HG03521 (cell line): ENCODE data around the gene JMJD1C.
A peak's percentile ranks its signal among the peaks of the same experiment; 100 is the strongest.

ENCODE experiments used
- ATAC-seq: cut with Tn5 transposase; IDR thresholded peaks from one replicate; pipeline ENCODE4 v1.9.1; 2021; ENCODE audit warnings: mild to moderate bottlenecking, moderate library complexity; ENCODE audit not compliant: unreplicated experiment

The JMJD1C gene

GRCh38 chr10:63480237-63480636, 14.5 kb upstream of the JMJD1C start:
- no peak for ATAC-seq

- ATAC-seq, result no peak
These were observed 12.8 kb upstream of the JMJD1C start for GRCh38 chr10:63478564-63478963.

GRCh38 chr10:63477927-63478326, 12.2 kb upstream of the JMJD1C start:
- no peak for ATAC-seq

GRCh38 chr10:63474488-63474887, 8.7 kb upstream of the JMJD1C start:
- no peak for ATAC-seq

GRCh38 chr10:63470928-63471327, 5.2 kb upstream of the JMJD1C start:
- no peak for ATAC-seq

- no peak for ATAC-seq
These were observed 3.2 kb upstream of the JMJD1C start for GRCh38 chr10:63468947-63469346.

GRCh38 chr10:63467841-63468240, 2.1 kb upstream of the JMJD1C start:
- ATAC-seq, result no peak

- ATAC-seq, result peak; percentile 16
These were observed 563 bp upstream of the JMJD1C start for GRCh38 chr10:63466144-63466935.

GRCh38 chr10:63464402-63465292, 1.1 kb downstream of the JMJD1C start:
- ATAC-seq, result peak; percentile 50

GRCh38 chr10:63462442-63462841, 3.3 kb downstream of the JMJD1C start:
- no peak for ATAC-seq

GRCh38 chr10:63458177-63458576, 7.6 kb downstream of the JMJD1C start:
- no peak for ATAC-seq

GRCh38 chr10:63457594-63457993, 8.2 kb downstream of the JMJD1C start:
- ATAC-seq, result no peak

- no peak for ATAC-seq
These were observed 9.2 kb downstream of the JMJD1C start for GRCh38 chr10:63456437-63457210.

GRCh38 chr10:63455507-63455906, 10.3 kb downstream of the JMJD1C start:
- ATAC-seq, result no peak

- ATAC-seq, result no peak
These were observed 11.1 kb downstream of the JMJD1C start for GRCh38 chr10:63454631-63455030.

GRCh38 chr10:63452524-63452923, 13.3 kb downstream of the JMJD1C start:
- no peak for ATAC-seq

- no peak for ATAC-seq
These were observed 18.9 kb downstream of the JMJD1C start for GRCh38 chr10:63446716-63447440.

GRCh38 chr10:63441404-63441803, 24.4 kb downstream of the JMJD1C start:
- ATAC-seq, result no peak

- ATAC-seq, result no peak
These were observed 26.2 kb downstream of the JMJD1C start for GRCh38 chr10:63439607-63440006.
